GM18951 (cell line): ENCODE measurements around the gene SLC2A5.

Source experiments
- POLR2A ChIP-seq: IDR thresholded peaks from 4 replicates; pipeline ENCODE4 v1.6.1; 2011; ENCODE audit warnings: mild to moderate bottlenecking; ENCODE audit not compliant: insufficient read length, insufficient read depth; ENCODE audit errors: extremely low read depth
- in situ Hi-C: fragments of 300-500 bp; cut with MboI; formaldehyde crosslinking; loops from one replicate; pipeline ENCODE4 v1.12.0; 2022; ENCODE audit warnings: low sequenced_read_pairs, mixed read lengths, inconsistent platforms; ENCODE audit not compliant: unreplicated experiment

Gene SLC2A5

GRCh38 chr1:8992936-8993687, 76.3 kb downstream of the SLC2A5 start:
- in situ Hi-C loops, result no loop called here
- no peak for TF ChIP-seq POLR2A

DNA sequence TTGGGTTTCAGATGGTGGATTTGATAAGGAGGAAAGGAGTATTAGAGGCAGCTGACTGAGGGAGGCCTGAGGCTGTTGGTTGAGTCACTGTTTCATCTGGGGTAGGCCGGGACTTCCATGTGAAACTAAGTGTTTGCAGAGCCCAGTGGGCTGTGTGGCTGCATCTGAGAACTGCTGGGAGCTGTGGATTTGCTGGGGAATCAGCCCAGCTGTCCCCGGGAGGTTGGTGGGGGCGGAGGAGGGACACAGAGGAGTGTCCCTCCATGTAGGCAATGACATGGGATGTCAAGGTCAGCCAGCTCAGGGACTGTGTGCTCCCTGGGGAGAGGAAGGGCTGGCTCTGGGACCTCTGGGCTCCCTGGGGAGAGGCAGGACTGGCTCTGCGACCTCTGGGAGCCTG, 79.6 kb downstream of the SLC2A5 start:
- TF ChIP-seq POLR2A, result no peak
- in situ Hi-C loops, result no loop called here

DNA sequence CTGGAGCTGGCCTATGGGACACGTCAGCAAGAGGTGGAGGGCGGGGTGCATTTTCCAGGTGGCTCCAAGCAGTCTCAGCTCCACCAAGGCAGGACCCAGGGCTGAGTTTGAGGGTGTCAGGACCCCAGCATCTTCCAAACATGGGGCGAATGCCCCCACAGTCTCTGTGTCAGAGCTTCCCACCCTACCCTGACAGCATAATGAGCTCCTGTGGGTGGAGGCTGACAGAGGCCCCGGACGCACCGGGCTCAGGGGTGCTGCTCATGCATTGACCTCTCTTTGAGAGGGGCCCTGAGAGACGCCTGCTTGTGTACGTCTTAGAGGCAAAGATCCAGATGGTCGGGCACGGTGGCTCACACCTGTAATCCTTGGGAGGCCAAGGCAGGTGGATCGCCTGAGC, 80.4 kb downstream of the SLC2A5 start:
- in situ Hi-C loops, result no loop called here
- no peak for TF ChIP-seq POLR2A

GRCh38 chr1:8988618-8988967, 80.8 kb downstream of the SLC2A5 start:
- in situ Hi-C loops, result no loop called here
- no peak for TF ChIP-seq POLR2A

DNA sequence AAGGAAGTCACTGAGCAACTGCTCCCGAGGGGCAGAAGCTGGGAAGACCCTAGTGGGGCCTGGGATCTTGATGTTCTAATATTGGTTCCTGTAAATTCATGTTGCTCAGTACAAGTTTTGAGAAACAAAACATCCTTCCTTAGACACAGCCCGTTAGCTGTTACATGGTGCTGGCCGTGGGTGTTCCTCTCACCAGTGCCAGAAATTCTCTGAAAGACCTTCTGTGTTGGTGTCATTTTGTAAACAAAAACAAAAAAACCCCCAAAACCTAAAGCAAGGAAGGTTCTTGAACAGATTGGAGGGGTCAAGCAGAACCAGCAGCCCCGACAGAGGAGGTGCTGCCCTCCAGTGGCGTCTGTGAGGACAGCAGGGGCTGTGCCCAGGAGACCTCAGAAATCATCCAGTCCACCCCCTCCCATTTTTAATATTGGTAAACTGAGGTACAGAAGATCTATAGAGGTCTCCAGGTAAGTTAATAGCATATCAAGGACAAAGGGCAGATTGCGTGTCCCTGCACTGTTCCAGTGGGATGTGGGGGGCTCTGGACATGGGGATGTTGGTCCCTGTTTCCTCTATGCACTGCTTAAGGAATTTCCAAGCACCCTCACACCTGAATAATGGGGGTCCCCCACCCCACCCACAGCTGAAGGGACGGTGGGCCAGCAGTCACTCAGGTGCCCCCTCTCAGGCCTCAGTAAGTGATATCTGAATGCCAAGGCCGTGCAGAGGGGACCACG, 81.4 kb downstream of the SLC2A5 start:
- TF ChIP-seq POLR2A, result no peak
- in situ Hi-C loops, result no loop called here

GRCh38 chr1:8986814-8987190, 82.6 kb downstream of the SLC2A5 start:
- no peak for TF ChIP-seq POLR2A
- in situ Hi-C loops, result no loop called here

DNA sequence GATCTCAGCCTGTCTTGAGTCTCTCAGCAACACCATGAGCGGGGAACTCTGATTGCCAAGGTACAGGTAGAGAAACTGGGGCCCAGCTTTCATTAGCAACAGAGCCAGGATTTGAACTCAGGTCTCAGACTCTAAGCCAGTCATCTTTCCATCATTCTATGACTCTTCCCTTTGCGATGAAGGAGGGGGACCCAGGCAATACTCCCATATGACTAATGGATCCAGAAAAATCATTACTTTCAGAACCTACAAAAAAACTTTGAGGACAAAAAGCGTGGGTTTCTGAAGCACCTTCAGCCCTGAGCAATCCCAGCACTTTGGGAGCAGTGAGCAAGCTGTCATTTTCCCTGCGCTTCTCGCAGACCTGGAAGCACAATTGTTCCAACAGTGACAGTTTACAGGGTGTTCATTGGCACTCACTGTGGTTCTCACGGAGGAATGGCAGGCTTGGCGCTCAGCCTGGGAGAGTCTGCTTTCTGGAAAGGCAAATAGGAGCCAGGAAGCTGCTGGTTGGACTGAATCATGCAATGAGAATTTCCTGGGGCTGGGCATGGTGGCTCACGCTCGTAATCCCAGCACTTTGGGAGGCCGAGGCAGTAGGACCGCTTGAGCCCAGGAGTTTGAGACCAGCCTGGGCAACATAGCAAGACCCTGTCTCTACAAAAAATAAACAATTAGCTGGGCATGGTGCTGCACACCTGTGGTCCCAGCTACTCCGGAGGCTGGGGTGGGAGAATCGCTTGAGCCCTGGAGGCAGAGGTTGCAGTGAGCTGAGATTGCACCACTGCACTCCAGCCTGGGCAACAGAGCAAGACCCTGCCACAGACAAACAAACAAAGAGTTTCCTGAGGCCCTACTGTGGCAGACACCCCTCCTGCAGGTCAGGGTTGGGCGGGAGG, 83.3 kb downstream of the SLC2A5 start:
- in situ Hi-C loops, result no loop called here

More for the DNA sequence above, 83.3 kb downstream of the SLC2A5 start:
- no peak for TF ChIP-seq POLR2A
